HFF-Myc (cell line): Measurements from ENCODE around the gene ZNF207.
A peak's percentile ranks its signal among the peaks of the same experiment; 100 is the strongest.

Experiments used
- DNase-seq: peaks from one replicate; pipeline ENCODE4 v3.0.0-alpha.2; 2011; ENCODE audit warnings: low read depth; ENCODE audit errors: extremely low read depth
- H3K4me3 ChIP-seq: replicated peaks from 2 replicates; pipeline ENCODE4 v1.5.1; 2011; ENCODE audit warnings: low read depth, mild to moderate bottlenecking, control low read depth, low read length
- TF ChIP-seq, protein P1 (sequence below): IDR thresholded peaks from 2 replicates; pipeline ENCODE4 v1.5.1; 2012; ENCODE audit warnings: mild to moderate bottlenecking, low read depth, low read length, control low read depth; ENCODE audit errors: missing control alignments

Gene ZNF207

DNA sequence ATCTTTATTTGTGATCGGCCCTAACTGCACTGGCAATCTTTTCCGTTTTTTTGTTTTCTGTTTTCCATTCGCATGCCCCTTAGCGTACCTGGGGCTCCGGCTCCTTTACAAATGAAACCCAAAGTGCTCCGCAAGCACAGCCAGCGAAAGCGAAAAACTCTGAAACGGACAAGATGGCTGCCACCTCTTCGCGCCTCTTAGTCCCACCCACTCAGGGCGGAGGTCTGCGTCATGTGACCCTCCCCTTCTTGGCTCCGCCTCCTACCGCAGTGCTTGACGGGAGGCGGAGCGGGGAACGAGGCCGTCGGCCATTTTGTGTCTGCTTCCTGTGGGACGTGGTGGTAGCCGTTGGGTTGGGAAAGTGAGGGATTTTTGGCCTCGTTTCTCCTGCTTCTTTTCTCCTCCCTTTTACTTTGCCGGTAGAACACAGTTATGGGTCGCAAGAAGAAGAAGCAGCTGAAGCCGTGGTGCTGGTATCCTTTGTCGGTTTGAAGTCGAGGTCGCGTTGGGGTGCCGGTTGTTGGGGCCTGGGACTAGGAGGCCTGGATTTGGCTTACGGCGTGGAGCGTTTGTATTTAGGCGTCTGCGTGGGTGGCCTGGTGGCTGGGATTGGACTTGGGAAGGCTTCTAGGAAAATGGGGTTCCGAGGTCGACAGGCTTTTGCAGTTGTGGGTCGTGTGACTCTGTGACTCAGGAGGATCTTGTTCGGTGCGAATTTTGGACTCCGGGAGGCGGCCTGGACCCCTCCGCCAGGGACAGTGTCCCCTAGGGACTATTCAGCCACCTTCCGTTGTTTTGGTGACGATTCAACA is at the start of gene ZNF207:
Gene ZNF207, plus strand, starts transcription at position 304 of the 812 bp plus-strand sequence. Its CDS starts 129 bp downstream, at position 433.
- H3K4me3 ChIP-seq = peak within 1 kb of the TSS; percentile 61
- peak; percentile 88 for DNase-seq
- TF ChIP-seq, protein P1, sequence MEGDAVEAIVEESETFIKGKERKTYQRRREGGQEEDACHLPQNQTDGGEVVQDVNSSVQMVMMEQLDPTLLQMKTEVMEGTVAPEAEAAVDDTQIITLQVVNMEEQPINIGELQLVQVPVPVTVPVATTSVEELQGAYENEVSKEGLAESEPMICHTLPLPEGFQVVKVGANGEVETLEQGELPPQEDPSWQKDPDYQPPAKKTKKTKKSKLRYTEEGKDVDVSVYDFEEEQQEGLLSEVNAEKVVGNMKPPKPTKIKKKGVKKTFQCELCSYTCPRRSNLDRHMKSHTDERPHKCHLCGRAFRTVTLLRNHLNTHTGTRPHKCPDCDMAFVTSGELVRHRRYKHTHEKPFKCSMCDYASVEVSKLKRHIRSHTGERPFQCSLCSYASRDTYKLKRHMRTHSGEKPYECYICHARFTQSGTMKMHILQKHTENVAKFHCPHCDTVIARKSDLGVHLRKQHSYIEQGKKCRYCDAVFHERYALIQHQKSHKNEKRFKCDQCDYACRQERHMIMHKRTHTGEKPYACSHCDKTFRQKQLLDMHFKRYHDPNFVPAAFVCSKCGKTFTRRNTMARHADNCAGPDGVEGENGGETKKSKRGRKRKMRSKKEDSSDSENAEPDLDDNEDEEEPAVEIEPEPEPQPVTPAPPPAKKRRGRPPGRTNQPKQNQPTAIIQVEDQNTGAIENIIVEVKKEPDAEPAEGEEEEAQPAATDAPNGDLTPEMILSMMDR = no peak

DNA sequence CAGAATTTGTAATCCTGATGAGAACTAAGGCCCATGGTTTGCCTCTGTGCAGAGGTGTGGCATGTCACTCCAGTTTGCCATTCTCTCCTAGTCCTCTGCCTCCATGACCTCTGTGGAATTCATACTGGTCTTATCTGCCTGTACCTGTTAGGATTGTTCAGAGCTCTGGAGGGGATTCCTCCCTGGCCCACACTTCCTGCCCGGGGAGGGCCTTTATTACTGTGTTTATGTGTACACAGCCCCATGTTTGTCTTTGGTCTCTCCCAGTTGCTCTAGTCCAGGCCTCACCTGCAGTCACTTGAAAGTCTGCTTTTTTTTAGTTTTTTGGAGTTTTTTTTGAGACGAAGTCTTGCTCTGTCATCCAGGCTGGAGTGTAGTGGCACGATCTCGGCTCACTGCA is 47.9 kb upstream of the ZNF207 start:
- TF ChIP-seq, protein P1 = no peak
- H3K4me3 ChIP-seq = no peak overlapping the region
- no peak for DNase-seq

DNA sequence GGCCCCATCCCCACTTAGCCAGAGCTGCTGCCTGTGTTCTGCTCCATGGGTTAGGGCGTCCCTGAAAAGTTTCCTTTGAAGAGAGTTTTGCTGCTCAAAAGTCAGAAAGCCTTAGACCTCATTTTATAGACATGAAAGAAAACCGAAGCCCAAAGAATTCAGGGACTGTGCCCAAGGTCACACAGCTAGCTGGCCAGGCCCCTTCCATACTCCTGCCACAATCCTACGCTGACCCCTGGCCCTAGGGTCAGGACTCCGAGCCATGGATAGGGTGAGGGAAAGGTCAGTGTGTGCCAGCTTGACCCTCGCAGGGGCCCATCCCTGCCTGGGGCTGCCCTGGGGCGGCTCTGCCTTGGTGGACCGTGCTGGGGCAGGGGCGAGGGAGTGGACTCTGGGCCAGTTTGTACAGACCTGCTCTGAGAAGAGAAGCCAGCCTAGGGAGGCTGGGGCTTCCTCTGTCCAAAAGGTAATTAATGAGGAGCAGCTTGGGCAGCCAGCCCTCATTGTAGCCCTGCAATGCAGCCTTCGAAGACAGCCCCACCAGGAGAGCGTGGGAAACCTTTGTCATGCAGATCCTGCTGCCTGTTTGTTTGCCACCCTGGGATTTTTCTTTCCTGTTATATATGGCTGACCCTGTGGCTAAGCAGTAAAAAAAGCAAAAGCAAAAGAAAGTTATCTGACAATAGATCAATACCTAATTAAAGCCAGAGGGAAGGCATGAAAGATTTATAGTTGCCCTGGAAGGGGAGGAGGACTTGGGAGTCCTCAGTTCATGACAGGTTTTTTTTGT is 46.9 kb upstream of the ZNF207 start:
- H3K4me3 ChIP-seq = no peak overlapping the region
- TF ChIP-seq, protein P1 = no peak
- no peak for DNase-seq

DNA sequence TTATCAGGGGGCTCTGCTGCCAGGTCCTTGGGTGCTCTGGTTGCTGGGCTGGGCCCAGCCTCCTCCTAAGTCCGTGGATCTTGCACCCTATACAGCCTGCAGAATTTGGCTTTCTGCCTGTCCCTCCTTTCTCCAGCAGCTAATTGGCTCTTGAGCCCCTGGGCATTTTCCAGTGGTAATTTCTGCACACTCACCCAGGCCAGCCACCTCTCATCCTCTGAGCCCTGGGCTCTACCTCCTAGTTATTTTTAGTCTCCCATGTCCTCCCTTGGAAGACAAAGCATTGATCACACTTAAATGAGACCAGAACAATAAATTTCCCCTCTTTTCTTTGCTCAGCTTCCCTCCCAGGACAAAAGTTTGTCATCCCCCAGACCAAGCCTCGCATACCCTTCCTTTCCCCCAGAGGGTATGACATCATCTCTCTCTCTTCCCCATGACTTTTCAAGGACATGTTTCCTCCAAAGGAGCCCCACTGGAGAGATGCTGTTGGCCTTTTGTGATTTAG is 46.1 kb upstream of the ZNF207 start:
- no peak for DNase-seq
- H3K4me3 ChIP-seq = no peak overlapping the region
- TF ChIP-seq, protein P1 = no peak

DNA sequence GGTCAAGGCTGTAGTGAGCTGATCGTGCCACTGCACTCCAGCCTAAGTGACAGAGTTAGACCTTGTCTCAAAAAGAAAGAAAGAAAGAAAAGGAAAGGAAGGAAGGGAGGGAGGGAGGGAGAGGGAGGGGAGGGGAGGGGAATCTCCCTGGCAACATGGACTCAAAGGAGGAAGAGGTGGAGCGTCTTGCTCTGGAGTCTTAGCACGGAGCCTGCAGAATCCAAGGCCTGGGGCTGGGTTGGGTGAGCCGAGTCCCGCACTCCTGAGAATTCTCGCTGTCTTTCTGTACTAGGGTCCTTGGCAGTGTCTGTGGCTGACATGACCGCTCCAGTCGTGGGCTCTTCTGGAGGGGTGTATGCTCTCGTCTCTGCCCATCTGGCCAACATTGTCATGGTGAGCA is 44.9 kb upstream of the ZNF207 start:
- H3K4me3 ChIP-seq = no peak overlapping the region
- TF ChIP-seq, protein P1 = no peak
- DNase-seq = no peak

DNA sequence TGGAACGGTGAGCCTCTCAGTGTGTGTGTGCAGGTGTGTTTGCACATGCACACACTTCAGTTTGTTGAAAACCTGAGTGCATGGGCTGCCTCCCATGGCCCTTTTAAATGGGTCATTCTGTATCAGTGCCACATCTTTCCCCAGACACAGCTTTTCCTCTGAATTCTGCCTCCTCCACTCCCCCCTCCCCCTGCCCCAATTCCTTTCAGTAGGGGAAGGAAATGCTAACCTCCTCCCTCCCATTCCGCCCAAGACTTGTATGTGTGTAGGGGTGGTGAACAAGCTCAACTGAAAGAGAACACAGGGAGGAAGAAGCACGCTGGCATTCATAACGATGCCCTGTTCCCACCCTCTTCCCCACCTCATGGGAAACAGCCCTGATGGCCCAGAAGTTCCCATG is 42.3 kb upstream of the ZNF207 start:
- DNase-seq = no peak
- TF ChIP-seq, protein P1 = no peak
- no peak overlapping the region for H3K4me3 ChIP-seq
